Stimulated activated CD8-positive, alpha-beta memory T cell treated with anti-CD3 and anti-CD28 coated beads, Interleukin-12 subunit alpha, Interleukin-12 subunit beta, amount 100 ng/mL, for 4 hours (primary cell): ENCODE data around the gene FSD1.

Experiments used
- DNase-seq: peaks from one replicate; pipeline ENCODE4 v3.0.0-alpha.2; 2020; ENCODE audit warnings: low read depth

The FSD1 gene

GRCh38 chr19:4365341-4365740 lies 60.9 kb downstream of the FSD1 start:
- no peak for DNase-seq

GRCh38 chr19:4365791-4366665 lies 61.6 kb downstream of the FSD1 start:
- no peak for DNase-seq

GRCh38 chr19:4366666-4367335 lies 62.4 kb downstream of the FSD1 start:
- DNase-seq = no peak

GRCh38 chr19:4367336-4367723 lies 62.9 kb downstream of the FSD1 start:
- no peak for DNase-seq

GRCh38 chr19:4367781-4368127 lies 63.4 kb downstream of the FSD1 start:
- DNase-seq = no peak

- DNase-seq = no peak
Observed at GRCh38 chr19:4368128-4368820, 63.9 kb downstream of the FSD1 start.

GRCh38 chr19:4369109-4369887 lies 64.9 kb downstream of the FSD1 start:
- DNase-seq = peak; percentile 39

GRCh38 chr19:4369888-4370260 lies 65.5 kb downstream of the FSD1 start:
- peak; percentile 60 for DNase-seq

GRCh38 chr19:4370418-4371041 lies 66.1 kb downstream of the FSD1 start:
- no peak for DNase-seq

- no peak for DNase-seq
Observed at GRCh38 chr19:4371247-4372164, 67.1 kb downstream of the FSD1 start.

- no peak for DNase-seq
Observed at GRCh38 chr19:4372165-4373012, 68.0 kb downstream of the FSD1 start.

- DNase-seq = no peak
Observed at GRCh38 chr19:4373013-4373367, 68.6 kb downstream of the FSD1 start.
